ENCODE data around the gene WASHC4.
"Not testable (repeated sequence)": the region's sequence is repeated elsewhere in the genome, so short reads cannot be mapped to it uniquely, and the experiment has no call there.

Gene WASHC4

DNA sequence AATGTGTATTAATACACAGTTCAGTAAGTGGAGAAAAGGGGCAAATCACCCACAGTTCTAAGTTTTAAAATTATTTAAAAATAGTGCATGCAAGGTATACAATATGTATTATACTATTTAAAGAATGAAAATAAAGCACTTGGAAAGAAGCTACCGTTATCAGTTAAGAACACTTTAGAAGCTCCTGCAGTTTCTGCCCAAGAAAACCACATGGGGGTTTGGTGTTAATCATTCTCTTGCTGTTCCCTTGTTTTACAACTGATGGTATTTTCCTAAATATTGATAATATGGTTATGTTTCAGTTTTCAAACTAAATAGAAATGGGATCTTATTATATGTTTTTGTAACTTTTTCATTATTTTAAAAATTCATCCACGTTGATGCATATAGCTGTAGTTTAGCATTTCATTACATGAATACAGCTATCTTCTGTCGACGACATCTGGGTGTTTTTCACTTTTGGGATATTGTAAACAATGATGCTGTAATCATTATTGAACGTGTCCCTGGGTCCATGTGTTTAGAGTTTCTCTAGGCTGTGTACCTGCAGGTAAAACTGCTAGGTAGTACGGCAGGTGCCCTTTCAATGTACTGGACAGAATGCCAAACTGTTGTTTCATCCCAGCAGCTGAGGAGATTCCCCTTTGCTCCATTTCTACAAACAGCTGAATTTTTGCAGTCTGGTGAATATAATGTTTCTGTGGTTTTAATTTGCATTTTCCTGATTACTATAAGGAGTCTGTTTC, 64.3 kb downstream of the WASHC4 start:
- H3K27me3 Mint-ChIP-seq, result no peaks in the 10 kb centered on the region
- H3K4me3 Mint-ChIP-seq, result no peak overlapping the region
- no peaks in the 10 kb centered on the region for H3K4me1 Mint-ChIP-seq
- ATAC-seq, result no peak
- H3K27ac Mint-ChIP-seq, result peak overlapping the region in 1 of 2 donors; percentile 49
- H3K9me3 Mint-ChIP-seq, result no peaks in the 10 kb centered on the region
- DNase-seq, result no peak

DNA sequence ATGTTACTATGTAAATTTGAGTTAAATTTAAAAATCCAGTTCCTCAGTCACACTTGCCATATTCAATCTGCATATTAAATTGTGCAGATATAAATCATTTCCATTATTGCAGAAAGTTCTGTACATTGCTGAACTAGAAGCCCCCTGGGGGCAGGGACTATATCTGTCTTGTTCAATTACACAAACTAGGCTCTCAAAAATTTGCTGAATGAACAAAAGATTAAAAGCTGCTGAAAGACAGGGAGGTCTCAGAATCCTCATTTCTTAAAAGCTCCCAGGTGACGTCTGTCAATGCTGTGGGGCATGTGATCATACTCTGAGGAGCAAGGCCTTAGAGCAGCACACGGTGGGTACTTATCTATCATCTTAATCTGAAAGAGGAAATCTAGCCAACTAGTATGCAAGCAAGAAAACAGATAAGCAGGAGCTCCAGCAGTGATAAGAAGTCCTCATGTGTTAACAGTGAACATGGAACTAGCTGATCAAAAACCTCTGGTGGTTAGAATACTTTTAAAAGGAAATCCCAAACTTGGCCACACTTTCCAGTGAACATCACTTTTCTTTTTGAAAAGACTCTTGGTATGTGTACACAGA, 68.0 kb downstream of the WASHC4 start:
- DNase-seq (no peak), ATAC-seq (no peak)
- Mint-ChIP-seq H3K4me1 (no peaks in the 10 kb centered on the region), H3K9me3 (peaks cover 2 to 5% of the 10 kb centered on the region in 2 donors), H3K4me3 (no peak overlapping the region), H3K27me3 (no peaks in the 10 kb centered on the region), H3K27ac (no peak overlapping the region)

DNA sequence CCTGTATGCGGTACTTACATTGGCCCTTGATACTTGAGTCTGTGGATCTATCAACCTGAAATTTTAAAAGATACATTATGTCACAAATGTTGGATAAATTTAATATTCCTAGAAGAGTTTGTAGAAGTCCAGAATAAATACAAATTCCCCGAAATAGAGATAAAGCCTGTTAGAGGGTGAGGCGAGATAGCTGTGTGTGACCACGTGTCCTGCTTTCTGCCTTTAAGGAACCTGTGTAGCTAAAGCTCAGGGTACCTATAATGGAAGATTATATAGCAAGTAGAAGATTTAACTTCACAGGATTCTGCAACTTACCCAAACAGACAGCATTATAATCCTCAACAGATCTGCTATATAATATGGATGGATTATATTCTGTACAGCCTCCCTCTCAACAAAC, 69.7 kb downstream of the WASHC4 start:
- Mint-ChIP-seq H3K27me3 (no peaks in the 10 kb centered on the region), H3K4me3 (no peak overlapping the region), H3K27ac (no peak overlapping the region), H3K4me1 (no peaks in the 10 kb centered on the region), H3K9me3 (peaks cover 8 to 13% of the 10 kb centered on the region in 2 donors)
- no peak for ATAC-seq
- DNase-seq, result no peak

DNA sequence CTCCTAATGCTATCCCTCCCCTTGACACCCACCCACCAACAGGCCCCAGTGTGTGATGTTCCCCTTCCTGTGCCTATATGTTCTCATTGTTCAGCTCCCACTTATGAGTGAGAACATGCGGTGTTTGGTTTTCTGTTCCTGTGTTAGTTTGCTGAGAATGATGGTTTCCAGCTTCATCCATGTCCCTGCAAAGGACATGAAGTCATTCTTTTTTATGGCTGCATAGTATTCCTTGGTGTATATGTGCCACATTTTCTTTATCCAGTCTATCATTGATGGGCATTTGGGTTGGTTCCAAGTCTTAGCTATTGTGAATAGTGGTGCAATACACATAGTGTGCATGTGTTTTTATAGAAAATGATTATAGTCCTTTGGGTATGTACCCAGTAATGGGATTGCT, 71.6 kb downstream of the WASHC4 start:
- peaks cover 17 to 26% of the 10 kb centered on the region in 2 donors for H3K9me3 Mint-ChIP-seq
- ATAC-seq, H3K27me3 Mint-ChIP-seq, DNase-seq, H3K27ac Mint-ChIP-seq, H3K4me3 Mint-ChIP-seq, H3K4me1 Mint-ChIP-seq: not testable (repeated sequence)

DNA sequence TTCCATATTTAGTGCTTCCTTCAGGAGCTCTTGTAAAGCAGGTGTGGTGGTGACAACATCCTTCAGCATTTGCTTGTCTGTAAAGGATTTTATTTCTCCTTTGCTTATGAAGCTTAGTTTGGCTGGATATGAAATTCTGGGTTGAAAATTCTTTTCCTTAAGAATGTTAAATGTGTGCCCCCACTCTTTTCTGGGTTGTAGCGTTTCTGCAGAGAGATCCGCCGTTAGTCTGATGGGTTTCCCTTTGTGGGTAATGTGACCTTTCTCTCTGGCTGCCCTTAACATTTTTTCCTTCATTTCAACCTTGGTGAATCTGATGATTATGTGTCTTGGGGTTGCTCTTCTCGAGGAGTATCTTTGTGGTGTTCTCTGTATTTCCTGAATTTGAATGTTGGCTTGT, 75.9 kb downstream of the WASHC4 start:
- H3K4me3 Mint-ChIP-seq, H3K27ac Mint-ChIP-seq, ATAC-seq, H3K27me3 Mint-ChIP-seq, H3K4me1 Mint-ChIP-seq, DNase-seq: not testable (repeated sequence)
- peaks cover 17 to 31% of the 10 kb centered on the region in 2 donors for H3K9me3 Mint-ChIP-seq

DNA sequence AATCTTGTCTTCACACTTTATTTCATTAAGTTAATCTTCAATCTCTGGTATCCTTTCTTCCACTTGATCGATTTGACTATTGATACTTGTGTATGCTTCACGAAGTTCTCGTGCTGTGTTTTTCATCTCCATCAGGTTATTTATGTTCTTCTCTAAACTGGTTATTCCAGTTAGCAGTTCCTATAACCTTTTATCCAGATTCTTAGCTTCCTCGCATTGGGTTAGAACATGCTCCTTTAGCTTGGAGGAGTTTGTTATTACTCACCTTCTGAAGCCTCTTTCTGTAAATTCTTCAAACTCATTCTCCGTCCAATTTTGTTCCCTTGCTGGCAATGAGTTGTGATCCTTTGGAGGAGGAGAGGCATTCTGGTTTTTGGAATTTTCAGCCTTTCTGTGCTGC, 76.4 kb downstream of the WASHC4 start:
- DNase-seq, H3K4me3 Mint-ChIP-seq, ATAC-seq, H3K4me1 Mint-ChIP-seq, H3K27me3 Mint-ChIP-seq, H3K27ac Mint-ChIP-seq: not testable (repeated sequence)
- peaks cover 17 to 31% of the 10 kb centered on the region in 2 donors for H3K9me3 Mint-ChIP-seq

DNA sequence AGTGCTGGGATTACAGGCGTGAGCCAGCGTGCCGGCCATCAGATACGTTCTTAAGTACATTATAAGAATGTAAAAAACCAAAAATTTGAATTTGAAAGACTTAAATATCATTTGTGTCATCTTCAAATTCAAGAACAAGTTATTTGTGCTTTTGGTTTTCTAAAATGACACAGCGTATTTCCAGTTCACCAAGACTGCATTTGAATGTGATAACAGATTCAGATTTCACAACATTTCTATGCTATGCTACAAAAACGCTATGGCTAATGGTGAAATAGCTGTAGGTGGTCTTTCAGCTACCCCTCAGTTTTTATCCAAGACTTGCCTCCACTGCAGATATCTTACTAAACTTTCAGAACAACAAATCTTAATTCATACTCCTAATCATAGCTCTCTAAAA, 81.8 kb downstream of the WASHC4 start:
- Mint-ChIP-seq H3K27me3 (no peaks in the 10 kb centered on the region), H3K4me3 (no peak overlapping the region), H3K27ac (no peak overlapping the region), H3K4me1 (no peaks in the 10 kb centered on the region), H3K9me3 (peaks cover 0 to 3% of the 10 kb centered on the region in 2 donors)
- no peak for ATAC-seq
- no peak for DNase-seq

DNA sequence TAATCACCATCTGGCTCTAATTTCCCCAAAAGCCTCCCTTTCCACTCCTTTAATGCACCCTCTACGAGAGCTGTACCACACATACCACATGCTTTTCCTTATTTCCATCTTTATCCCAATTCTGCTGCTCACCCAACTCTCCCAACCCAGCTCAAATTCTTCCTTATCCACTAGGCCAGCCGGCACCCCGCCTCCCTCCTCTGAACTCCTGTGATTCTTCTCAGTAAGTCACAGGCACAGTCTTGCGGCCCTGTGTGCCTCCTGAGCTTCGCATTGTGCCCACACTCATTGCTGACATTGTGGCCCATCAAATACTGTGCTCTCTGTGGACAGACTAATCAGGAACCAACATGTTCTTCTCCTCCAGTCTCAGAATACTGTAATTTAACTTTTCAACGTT, 83.0 kb downstream of the WASHC4 start:
- Mint-ChIP-seq H3K9me3 (no peaks in the 10 kb centered on the region), H3K4me1 (no peaks in the 10 kb centered on the region), H3K4me3 (no peak overlapping the region), H3K27me3 (no peaks in the 10 kb centered on the region), H3K27ac (peak overlapping the region in 1 of 2 donors; percentile 87)
- no peak for DNase-seq
- ATAC-seq, result no peak

DNA sequence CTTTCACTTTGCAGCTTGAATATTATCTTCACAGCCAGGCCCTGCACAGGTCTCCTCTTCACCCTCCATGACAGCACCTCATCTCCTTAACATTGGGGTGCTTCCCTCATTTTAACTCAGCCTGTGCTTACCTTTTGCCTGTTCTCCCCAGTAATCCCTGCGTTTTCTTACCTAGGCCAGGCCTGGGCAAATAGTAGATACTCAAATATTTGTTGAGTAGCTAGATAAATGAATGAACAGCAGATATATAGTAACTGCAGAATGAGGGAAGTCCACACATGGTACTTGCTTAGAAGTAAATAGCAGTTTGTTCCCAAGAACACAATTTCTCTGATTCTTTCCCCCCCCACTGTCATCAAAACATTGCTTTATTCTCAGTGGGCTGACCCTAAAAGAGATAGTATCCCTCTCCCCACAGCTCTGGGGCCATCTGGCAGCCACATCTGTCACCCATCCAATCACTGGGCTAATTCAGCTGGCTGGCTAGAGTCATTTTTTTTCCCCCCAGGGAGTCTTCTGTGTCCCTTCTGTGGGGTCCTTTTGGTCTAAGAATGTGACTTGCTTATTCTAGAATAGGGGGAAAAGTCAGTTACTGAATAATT, 85.2 kb downstream of the WASHC4 start:
- no peak overlapping the region for H3K4me3 Mint-ChIP-seq
- no peak for ATAC-seq
- no peaks in the 10 kb centered on the region for H3K9me3 Mint-ChIP-seq
- DNase-seq, result no peak
- peak overlapping the region in 1 of 2 donors; percentile 3 for H3K27ac Mint-ChIP-seq
- H3K4me1 Mint-ChIP-seq, result no peaks in the 10 kb centered on the region
- no peaks in the 10 kb centered on the region for H3K27me3 Mint-ChIP-seq

DNA sequence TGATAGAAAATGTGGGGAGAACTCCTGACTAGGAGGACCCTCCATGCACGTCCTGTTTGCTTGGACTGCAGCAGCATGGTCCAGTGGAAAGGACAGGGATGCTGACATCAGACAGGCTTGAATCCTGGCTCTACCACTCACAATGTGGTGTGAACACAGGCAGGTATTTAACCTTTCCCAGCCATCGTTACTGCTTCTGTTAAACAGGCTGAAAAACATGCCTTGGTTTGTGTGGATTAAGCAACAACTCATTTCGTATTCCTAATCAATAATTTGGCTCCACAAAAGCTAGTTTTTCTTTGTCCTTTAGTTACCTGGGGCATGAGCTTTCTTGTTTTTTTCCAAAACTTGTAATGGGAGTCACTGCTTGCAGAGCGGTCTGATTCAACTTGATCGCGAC, 87.4 kb downstream of the WASHC4 start:
- Mint-ChIP-seq H3K27me3 (no peaks in the 10 kb centered on the region), H3K27ac (no peak overlapping the region), H3K4me1 (no peaks in the 10 kb centered on the region), H3K9me3 (no peaks in the 10 kb centered on the region), H3K4me3 (no peak overlapping the region)
- ATAC-seq (no peak), DNase-seq (no peak)

DNA sequence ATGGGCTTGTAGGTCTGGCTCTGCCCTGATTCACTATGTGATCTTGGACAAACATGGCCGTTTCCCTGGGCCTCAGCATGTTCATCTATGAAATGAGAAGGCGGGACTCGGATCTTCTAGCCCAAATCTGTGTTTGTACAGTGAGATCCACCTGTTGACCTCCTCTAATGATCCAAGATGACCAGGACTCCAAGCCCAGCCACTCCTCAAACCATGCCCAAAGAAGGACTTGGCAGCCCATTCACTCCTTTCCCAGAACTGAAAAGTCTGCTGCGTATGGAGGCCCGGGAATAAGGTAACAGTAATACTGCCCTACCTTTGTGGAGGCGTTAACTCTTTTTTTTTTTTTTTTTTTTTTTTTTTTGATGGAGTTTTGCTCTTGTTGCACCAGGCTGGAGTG, 88.6 kb downstream of the WASHC4 start:
- Mint-ChIP-seq H3K9me3 (no peaks in the 10 kb centered on the region), H3K4me3 (no peak overlapping the region), H3K27me3 (no peaks in the 10 kb centered on the region), H3K27ac (no peak overlapping the region), H3K4me1 (no peaks in the 10 kb centered on the region)
- ATAC-seq (no peak), DNase-seq (no peak)

DNA sequence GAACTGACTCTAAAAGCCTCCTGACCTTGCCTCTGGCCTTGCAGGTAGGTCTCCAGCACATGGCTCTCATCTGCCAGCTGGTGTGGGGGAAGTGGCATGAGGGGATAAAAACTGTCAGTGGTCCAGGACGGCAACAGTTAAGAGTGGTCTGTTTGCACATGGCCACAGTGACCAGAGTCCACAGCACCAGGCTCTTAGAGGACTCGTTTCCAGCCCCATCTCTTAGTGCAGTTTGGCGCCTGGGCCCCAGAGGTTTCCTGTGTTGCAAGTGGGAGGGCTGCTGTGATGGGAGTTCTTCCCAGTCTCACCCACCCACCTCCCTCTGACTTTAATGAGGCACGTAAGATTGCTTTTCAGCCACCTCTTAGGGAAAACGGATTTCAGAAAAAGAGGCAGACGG, 91.4 kb downstream of the WASHC4 start:
- peaks cover 2% of the 10 kb centered on the region for H3K4me1 Mint-ChIP-seq
- no peaks in the 10 kb centered on the region for H3K27me3 Mint-ChIP-seq
- ATAC-seq, result no peak
- no peak for DNase-seq
- no peak overlapping the region for H3K27ac Mint-ChIP-seq
- no peaks in the 10 kb centered on the region for H3K9me3 Mint-ChIP-seq
- H3K4me3 Mint-ChIP-seq, result no peak overlapping the region

DNA sequence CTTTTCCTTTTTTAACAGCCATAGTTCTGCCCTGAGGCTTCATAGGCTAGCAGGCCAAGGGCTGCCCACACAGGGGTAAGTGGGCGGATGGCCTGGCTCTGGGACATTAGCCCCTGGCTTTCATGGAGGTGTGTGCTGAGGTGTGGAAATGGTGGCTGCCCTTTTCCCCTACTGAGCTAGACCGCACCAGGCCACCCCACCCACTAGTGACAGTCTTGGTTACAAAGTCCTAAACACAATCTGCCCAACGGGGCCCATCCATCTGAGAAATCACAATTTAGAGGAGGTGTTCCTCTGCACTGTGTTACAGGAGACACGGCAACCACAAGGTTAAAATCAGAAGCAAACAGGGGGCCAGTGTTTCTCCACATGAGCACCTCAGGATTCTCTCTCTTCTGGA, 92.9 kb downstream of the WASHC4 start:
- ATAC-seq, result no peak
- Mint-ChIP-seq H3K4me1 (peaks cover 14% of the 10 kb centered on the region), H3K4me3 (no peak overlapping the region), H3K9me3 (no peaks in the 10 kb centered on the region), H3K27me3 (no peaks in the 10 kb centered on the region), H3K27ac (no peak overlapping the region)
- DNase-seq, result no peak

DNA sequence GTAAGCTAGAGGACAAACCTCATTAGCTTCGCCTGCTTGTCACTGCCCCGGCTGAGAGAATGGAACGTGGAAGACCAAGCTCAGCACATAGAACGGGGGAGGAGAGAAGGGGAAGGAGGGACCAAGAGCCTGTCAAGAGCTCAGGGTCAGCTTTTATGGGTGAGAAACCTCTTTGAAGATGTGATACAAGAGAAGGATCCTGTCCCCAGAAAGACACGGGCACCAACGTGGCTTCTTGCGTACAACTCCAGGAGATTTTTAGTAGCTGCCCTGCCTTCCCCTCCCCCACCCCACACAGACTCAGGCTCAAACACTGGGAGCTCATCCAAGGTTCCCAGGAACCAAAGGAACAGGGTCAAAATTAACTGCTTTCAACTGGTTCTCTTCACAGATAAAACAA, 93.8 kb downstream of the WASHC4 start:
- Mint-ChIP-seq H3K4me1 (peaks cover 17% of the 10 kb centered on the region), H3K4me3 (no peak overlapping the region), H3K9me3 (no peaks in the 10 kb centered on the region), H3K27me3 (no peaks in the 10 kb centered on the region), H3K27ac (no peak overlapping the region)
- ATAC-seq, result no peak
- DNase-seq, result no peak

DNA sequence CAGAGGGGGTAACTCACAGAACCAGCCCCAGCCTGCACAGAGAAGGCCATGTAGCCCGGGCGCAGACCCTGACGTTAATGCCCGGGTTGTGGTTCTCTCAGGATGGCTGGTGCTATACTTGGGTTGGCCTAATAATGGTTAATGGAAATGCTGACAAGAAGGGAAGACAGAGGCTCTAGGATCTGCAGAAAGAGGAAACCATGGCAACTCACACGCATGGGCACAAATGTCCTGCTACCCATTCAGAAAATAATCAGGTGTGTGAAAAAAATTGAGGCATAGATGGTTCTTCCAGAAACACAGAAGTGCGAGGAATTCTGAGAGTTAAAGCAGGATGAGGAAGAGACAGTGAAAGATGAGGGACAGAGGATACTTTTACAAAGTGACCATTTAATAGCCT, 94.7 kb downstream of the WASHC4 start:
- H3K27me3 Mint-ChIP-seq, result no peaks in the 10 kb centered on the region
- no peak overlapping the region for H3K27ac Mint-ChIP-seq
- no peak for ATAC-seq
- H3K4me3 Mint-ChIP-seq, result no peak overlapping the region
- H3K4me1 Mint-ChIP-seq, result peaks cover 17% of the 10 kb centered on the region
- no peaks in the 10 kb centered on the region for H3K9me3 Mint-ChIP-seq
- no peak for DNase-seq

DNA sequence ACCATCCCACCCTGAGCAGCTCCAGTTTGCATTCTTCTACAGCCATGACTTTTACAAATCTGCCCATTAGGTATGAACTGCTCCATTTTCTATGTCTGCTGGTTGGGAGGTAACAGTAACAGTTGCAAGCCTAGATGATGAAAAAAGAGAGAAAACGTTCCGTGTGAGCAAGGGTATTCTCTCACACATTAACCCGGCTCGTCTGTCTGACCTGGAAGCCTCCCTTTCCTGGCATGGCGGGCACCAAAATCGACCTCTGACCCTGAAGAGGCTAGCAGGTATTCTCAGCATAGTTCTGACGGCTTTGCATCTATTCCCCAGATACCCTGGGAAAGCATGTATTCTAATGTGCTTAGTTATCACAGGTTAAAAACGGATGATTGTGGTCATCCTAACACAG, 96.6 kb downstream of the WASHC4 start:
- ATAC-seq, result no peak
- H3K27ac Mint-ChIP-seq, result no peak overlapping the region
- no peak for DNase-seq
- H3K9me3 Mint-ChIP-seq, result no peaks in the 10 kb centered on the region
- no peaks in the 10 kb centered on the region for H3K27me3 Mint-ChIP-seq
- peaks cover 17% of the 10 kb centered on the region for H3K4me1 Mint-ChIP-seq
- H3K4me3 Mint-ChIP-seq, result no peak overlapping the region
